Caco-2 (cell line): ENCODE data around the gene GPC6. TPM values are rescaled to one million over a fixed set of nuclear protein-coding genes. Genes with fewer than 3 reads are reported as not detected.

ENCODE experiments used
- BruUV-seq: library from RNA; stranded (reverse); fragments of 400-500 nt; replicated peaks from 2 replicates; lab custom pipeline; 2021; lab: Mats Ljungman, UMichigan
- CTCF ChIA-PET: fragments of 300-600 bp; sonication (Branson Sonifier 250); formaldehyde crosslinking; loops from one replicate; lab custom pipeline; 2022; ENCODE audit warnings: antibody characterized with exemption; lab: Charles Lee
- POLR2A ChIA-PET: fragments of 300-600 bp; sonication (Branson Sonifier 250); formaldehyde crosslinking; loops from one replicate; lab custom pipeline; 2022; ENCODE audit warnings: antibody characterized with exemption; lab: Charles Lee
- DNase-seq, 2 experiments: peaks; one replicate each; pipeline versions ENCODE4 v3.0.0 to v3.0.0-alpha.2; 2020 to 2022
- H3K27me3 ChIP-seq: replicated peaks from 2 replicates; pipeline ENCODE4 v1.6.0; 2011; ENCODE audit warnings: low read length; ENCODE audit not compliant: control insufficient read depth, insufficient read depth
- H3K36me3 ChIP-seq: 2 replicates; pipeline ENCODE4 v1.5.1; 2011; ENCODE audit warnings: low read length; ENCODE audit not compliant: control insufficient read depth, insufficient read depth
- H3K4me1 ChIP-seq: fragments of 250-450 bp; sonication (Bioruptor Pico); 2 replicates; pipeline ENCODE4 v1.5.1; 2020; ENCODE audit warnings: mild to moderate bottlenecking
- H3K4me3 ChIP-seq: 2 replicates; pipeline ENCODE4 v1.5.1; 2011; ENCODE audit warnings: low read depth, mild to moderate bottlenecking, control low read depth, low read length
- H3K9me3 ChIP-seq: fragments of 250-450 bp; sonication (Bioruptor Pico); 2 replicates; pipeline ENCODE4 v1.5.1; 2020; ENCODE audit warnings: mild to moderate bottlenecking, moderate library complexity
- H3K27ac Mint-ChIP-seq: one replicate; pipeline ENCODE4 v1.8.0; 2022; ENCODE audit warnings: mixed read lengths; ENCODE audit not compliant: unreplicated experiment
- H3K27me3 Mint-ChIP-seq: one replicate; pipeline ENCODE4 v1.8.0; 2022; ENCODE audit warnings: mixed read lengths; ENCODE audit not compliant: insufficient read depth, unreplicated experiment
- H3K36me3 Mint-ChIP-seq: one replicate; pipeline ENCODE4 v1.8.0; 2022; ENCODE audit warnings: mild to moderate bottlenecking, mixed read lengths; ENCODE audit not compliant: insufficient read depth, unreplicated experiment
- H3K4me1 Mint-ChIP-seq: one replicate; pipeline ENCODE4 v1.8.0; 2022; ENCODE audit warnings: low read depth, mixed read lengths; ENCODE audit not compliant: unreplicated experiment
- H3K4me3 Mint-ChIP-seq: one replicate; pipeline ENCODE4 v1.8.0; 2022; ENCODE audit warnings: mild to moderate bottlenecking, moderate library complexity, mixed read lengths; ENCODE audit not compliant: unreplicated experiment
- H3K9me3 Mint-ChIP-seq: one replicate; pipeline ENCODE4 v1.8.0; 2022; ENCODE audit warnings: mixed read lengths; ENCODE audit not compliant: unreplicated experiment
- intact Hi-C: fragments of 100-400 bp; cut with micrococcal nuclease; formaldehyde crosslinking; loops from one replicate; pipeline ENCODE4 v1.10.0; 2022; ENCODE audit not compliant: unreplicated experiment
- total RNA-seq: library from RNA; stranded (reverse); gene quantifications from 2 replicates; pipeline ENCODE4 v1.2.3, GENCODE V29; 2022
- TF ChIP-seq, protein P1 (sequence below), 2 experiments: fragments of 200-600 bp in 1 of 2; IDR thresholded peaks; 1 replicate in 1 of 2; 2 replicates in 1 of 2; pipeline versions ENCODE4 v1.5.1 to v1.8.0; 2011 to 2022; ENCODE audit warnings: antibody characterized with exemption in 1 of 2, control low read depth in 1 of 2, inconsistent platforms in 1 of 2, low read depth in 1 of 2, low read length in 1 of 2, mild to moderate bottlenecking in 1 of 2, moderate library complexity in 1 of 2; ENCODE audit not compliant: insufficient read depth in 1 of 2, severe bottlenecking in 1 of 2, unreplicated experiment in 1 of 2

GPC6 gene
- total RNA-seq, 1 experiment from 2014 or later: 0.16 TPM

DNA sequence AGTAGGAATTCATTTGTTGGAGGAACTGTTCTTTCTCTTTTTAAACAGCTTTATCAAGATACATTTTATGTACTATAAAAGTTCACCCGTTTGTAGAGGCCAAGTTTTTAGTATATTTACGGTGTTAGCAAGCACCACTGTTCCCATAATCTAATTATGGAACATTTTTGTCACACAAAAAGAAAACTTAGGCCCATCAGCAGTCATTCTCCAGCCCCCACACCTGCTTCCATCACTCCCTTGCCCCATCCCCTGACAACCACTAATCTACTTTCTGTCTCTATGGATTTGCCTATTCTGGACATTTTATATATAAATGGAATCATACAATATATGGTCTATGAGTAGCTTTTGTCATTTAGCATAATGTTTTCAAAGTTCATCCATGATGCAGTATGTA, 787.9 kb downstream of the GPC6 start:
- H3K9me3 ChIP-seq: no peaks in the 10 kb centered on the region
- no peaks in the 10 kb centered on the region for H3K4me1 ChIP-seq
- ChIA-PET CTCF (no interaction called here), POLR2A (no interaction called here)
- H3K4me3 ChIP-seq: no peak overlapping the region
- TF ChIP-seq, protein P1, sequence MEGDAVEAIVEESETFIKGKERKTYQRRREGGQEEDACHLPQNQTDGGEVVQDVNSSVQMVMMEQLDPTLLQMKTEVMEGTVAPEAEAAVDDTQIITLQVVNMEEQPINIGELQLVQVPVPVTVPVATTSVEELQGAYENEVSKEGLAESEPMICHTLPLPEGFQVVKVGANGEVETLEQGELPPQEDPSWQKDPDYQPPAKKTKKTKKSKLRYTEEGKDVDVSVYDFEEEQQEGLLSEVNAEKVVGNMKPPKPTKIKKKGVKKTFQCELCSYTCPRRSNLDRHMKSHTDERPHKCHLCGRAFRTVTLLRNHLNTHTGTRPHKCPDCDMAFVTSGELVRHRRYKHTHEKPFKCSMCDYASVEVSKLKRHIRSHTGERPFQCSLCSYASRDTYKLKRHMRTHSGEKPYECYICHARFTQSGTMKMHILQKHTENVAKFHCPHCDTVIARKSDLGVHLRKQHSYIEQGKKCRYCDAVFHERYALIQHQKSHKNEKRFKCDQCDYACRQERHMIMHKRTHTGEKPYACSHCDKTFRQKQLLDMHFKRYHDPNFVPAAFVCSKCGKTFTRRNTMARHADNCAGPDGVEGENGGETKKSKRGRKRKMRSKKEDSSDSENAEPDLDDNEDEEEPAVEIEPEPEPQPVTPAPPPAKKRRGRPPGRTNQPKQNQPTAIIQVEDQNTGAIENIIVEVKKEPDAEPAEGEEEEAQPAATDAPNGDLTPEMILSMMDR (IDR thresholded peaks at IDR 0.05; ENCODE audit: insufficient read depth in 1 of 2, low read depth in 1 of 2, low read length in 1 of 2, severe bottlenecking in 1 of 2, unreplicated experiment in 1 of 2): no peak
- H3K27ac Mint-ChIP-seq: no peak overlapping the region
- no peaks in the 10 kb centered on the region for H3K36me3 Mint-ChIP-seq
- no peaks in the 10 kb centered on the region for H3K36me3 ChIP-seq
- H3K27me3 ChIP-seq: no peaks in the 10 kb centered on the region
- H3K27me3 Mint-ChIP-seq: peaks cover 2% of the 10 kb centered on the region
- no peak overlapping the region for H3K4me3 Mint-ChIP-seq
- no TSS peak for BruUV-seq
- H3K9me3 Mint-ChIP-seq: no peaks in the 10 kb centered on the region
- no peaks in the 10 kb centered on the region for H3K4me1 Mint-ChIP-seq
- DNase-seq: no peak
- intact Hi-C loops: no loop called here

DNA sequence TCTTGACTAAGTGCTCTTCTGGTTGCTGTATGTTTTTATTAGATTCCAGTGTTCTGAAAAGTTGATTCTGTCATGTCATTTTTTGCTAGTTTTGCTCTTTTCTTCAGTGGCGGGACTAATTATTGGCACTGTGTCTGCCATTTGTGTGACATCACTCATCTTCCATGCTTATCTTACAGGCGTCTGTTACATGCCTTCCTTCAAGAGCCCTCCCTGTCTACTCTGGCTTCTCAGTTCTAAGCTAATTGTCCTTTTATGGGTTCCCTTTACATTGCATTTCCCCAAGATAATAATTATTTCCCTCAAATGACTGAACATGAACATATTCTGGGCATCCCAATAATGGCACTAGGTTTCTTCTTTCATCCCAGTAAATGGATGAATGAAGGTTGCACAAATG, 793.8 kb downstream of the GPC6 start:
- intact Hi-C loops: no loop called here
- CTCF ChIA-PET: no interaction called here
- no peak overlapping the region for H3K27ac Mint-ChIP-seq

DNA sequence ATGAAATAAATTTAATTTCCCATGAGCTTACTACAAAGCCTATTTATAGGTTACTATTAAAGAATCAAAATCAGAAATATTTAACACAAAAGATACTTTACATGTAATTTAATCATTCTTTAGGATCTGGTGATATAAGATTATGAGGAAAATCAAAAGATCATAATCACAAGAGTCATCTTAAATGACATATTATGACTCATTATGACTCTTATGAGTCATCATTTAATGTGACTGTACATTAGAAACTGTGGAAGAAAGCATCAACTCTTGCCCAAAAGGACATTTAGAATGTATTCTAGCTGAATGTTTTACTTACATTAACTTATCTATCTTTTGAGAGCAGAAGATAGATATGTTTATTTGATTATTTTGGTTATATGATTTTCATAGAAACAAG, 794.2 kb downstream of the GPC6 start:
- CTCF ChIA-PET: no interaction called here

More for the DNA sequence above, 793.8 kb downstream of the GPC6 start:
- peaks cover 4% of the 10 kb centered on the region for H3K27me3 Mint-ChIP-seq
- H3K36me3 Mint-ChIP-seq: no peaks in the 10 kb centered on the region
- H3K4me1 Mint-ChIP-seq: no peaks in the 10 kb centered on the region
- TF ChIP-seq, protein P1 (IDR thresholded peaks at IDR 0.05; ENCODE audit: insufficient read depth in 1 of 2, low read depth in 1 of 2, low read length in 1 of 2, severe bottlenecking in 1 of 2, unreplicated experiment in 1 of 2): no peak
- POLR2A ChIA-PET: no interaction called here
- no peaks in the 10 kb centered on the region for H3K9me3 Mint-ChIP-seq
- no peaks in the 10 kb centered on the region for H3K27me3 ChIP-seq
- H3K4me3 Mint-ChIP-seq: no peak overlapping the region
- H3K4me1 ChIP-seq: no peaks in the 10 kb centered on the region
- no TSS peak for BruUV-seq
- no peaks in the 10 kb centered on the region for H3K36me3 ChIP-seq
- DNase-seq: no peak
- no peaks in the 10 kb centered on the region for H3K9me3 ChIP-seq
- H3K4me3 ChIP-seq: no peak overlapping the region

More for the DNA sequence above, 794.2 kb downstream of the GPC6 start:
- intact Hi-C loops: no loop called here
- DNase-seq: no peak
- no peak overlapping the region for H3K27ac Mint-ChIP-seq
- Histone ChIP-seq H3K4me1 (no peaks in the 10 kb centered on the region), H3K4me3 (no peak overlapping the region), H3K27me3 (no peaks in the 10 kb centered on the region), H3K36me3 (no peaks in the 10 kb centered on the region), H3K9me3 (no peaks in the 10 kb centered on the region)
- POLR2A ChIA-PET: no interaction called here
- no TSS peak for BruUV-seq
- H3K9me3 Mint-ChIP-seq: no peaks in the 10 kb centered on the region
- H3K27me3 Mint-ChIP-seq: peaks cover 4% of the 10 kb centered on the region
- H3K4me1 Mint-ChIP-seq: no peaks in the 10 kb centered on the region
- TF ChIP-seq, protein P1 (IDR thresholded peaks at IDR 0.05; ENCODE audit: insufficient read depth in 1 of 2, low read depth in 1 of 2, low read length in 1 of 2, severe bottlenecking in 1 of 2, unreplicated experiment in 1 of 2): no peak
- no peaks in the 10 kb centered on the region for H3K36me3 Mint-ChIP-seq
- H3K4me3 Mint-ChIP-seq: no peak overlapping the region
